Glutamatergic neuron (in vitro differentiated cells): Measurements from ENCODE around the gene UQCRQ. TPM values are rescaled to one million over a fixed set of nuclear protein-coding genes. Genes with fewer than 3 reads are reported as not detected.
A peak's percentile ranks its signal among the peaks of the same experiment; 100 is the strongest.

Experiments
- DNase-seq: peaks from one replicate; pipeline ENCODE4 v3.0.0; 2022
- H3K27ac Mint-ChIP-seq: one replicate; pipeline ENCODE4 v1.8.0; 2020; ENCODE audit warnings: mild to moderate bottlenecking, mixed read lengths, inconsistent platforms; ENCODE audit not compliant: unreplicated experiment
- H3K27me3 Mint-ChIP-seq: one replicate; pipeline ENCODE4 v1.8.0; 2020; ENCODE audit warnings: mild to moderate bottlenecking, moderate library complexity, mixed read lengths, inconsistent platforms; ENCODE audit not compliant: unreplicated experiment
- H3K36me3 Mint-ChIP-seq: one replicate; pipeline ENCODE4 v1.8.0; 2020; ENCODE audit warnings: mild to moderate bottlenecking, mixed read lengths, inconsistent platforms; ENCODE audit not compliant: unreplicated experiment
- H3K4me1 Mint-ChIP-seq: one replicate; pipeline ENCODE4 v1.8.0; 2020; ENCODE audit warnings: mild to moderate bottlenecking, low read depth, mixed read lengths, inconsistent platforms; ENCODE audit not compliant: unreplicated experiment
- H3K4me3 Mint-ChIP-seq: one replicate; pipeline ENCODE4 v1.8.0; 2020; ENCODE audit warnings: mild to moderate bottlenecking, mixed read lengths, inconsistent platforms; ENCODE audit not compliant: unreplicated experiment
- H3K9me3 Mint-ChIP-seq: one replicate; pipeline ENCODE4 v1.8.0; 2020; ENCODE audit warnings: mild to moderate bottlenecking, moderate library complexity, mixed read lengths, inconsistent platforms; ENCODE audit not compliant: unreplicated experiment
- total RNA-seq: library from RNA; stranded (reverse); fragmentation: NEBNext Ultra II Directional; extraction: Animal tissue kit (Norgen Biotek cat#: 25700); gene quantifications from one replicate; pipeline ENCODE4 v1.2.1, GENCODE V29; 2021; ENCODE audit not compliant: unreplicated experiment
- TF ChIP-seq, protein P1 (sequence below): fragments of 200-600 bp; sonication (generic); IDR thresholded peaks from one replicate; pipeline ENCODE4 v1.5.0; 2021; ENCODE audit not compliant: partially characterized antibody, unreplicated experiment

UQCRQ gene
- total RNA-seq, 1 donor from 2014 or later = 163 TPM

DNA sequence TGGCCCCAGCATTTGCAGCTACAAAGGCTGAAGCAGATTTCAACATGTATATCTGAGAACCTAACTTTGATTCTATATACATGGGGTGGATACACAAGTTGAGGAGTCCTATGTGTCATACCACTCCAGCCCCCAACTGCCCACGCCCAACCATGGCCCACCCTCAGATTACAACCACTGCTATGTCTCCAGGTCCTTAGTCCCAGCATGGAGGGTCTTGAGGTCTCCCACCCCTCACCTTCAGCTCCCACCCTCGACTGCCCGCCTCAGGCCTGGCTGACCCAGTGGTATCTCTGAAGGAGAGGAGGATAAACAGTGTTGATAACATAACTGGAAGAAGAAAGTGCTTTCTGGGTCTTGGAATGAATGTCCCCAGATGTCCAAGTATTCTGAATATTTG lies 45.1 kb upstream of the UQCRQ start:
- Mint-ChIP-seq H3K27ac (no peak overlapping the region), H3K27me3 (peaks cover 9% of the 10 kb centered on the region), H3K4me3 (no peak overlapping the region), H3K9me3 (peaks cover 2% of the 10 kb centered on the region), H3K36me3 (no peaks in the 10 kb centered on the region), H3K4me1 (no peaks in the 10 kb centered on the region)
- DNase-seq = no peak
- TF ChIP-seq, protein P1, sequence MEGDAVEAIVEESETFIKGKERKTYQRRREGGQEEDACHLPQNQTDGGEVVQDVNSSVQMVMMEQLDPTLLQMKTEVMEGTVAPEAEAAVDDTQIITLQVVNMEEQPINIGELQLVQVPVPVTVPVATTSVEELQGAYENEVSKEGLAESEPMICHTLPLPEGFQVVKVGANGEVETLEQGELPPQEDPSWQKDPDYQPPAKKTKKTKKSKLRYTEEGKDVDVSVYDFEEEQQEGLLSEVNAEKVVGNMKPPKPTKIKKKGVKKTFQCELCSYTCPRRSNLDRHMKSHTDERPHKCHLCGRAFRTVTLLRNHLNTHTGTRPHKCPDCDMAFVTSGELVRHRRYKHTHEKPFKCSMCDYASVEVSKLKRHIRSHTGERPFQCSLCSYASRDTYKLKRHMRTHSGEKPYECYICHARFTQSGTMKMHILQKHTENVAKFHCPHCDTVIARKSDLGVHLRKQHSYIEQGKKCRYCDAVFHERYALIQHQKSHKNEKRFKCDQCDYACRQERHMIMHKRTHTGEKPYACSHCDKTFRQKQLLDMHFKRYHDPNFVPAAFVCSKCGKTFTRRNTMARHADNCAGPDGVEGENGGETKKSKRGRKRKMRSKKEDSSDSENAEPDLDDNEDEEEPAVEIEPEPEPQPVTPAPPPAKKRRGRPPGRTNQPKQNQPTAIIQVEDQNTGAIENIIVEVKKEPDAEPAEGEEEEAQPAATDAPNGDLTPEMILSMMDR = no peak

DNA sequence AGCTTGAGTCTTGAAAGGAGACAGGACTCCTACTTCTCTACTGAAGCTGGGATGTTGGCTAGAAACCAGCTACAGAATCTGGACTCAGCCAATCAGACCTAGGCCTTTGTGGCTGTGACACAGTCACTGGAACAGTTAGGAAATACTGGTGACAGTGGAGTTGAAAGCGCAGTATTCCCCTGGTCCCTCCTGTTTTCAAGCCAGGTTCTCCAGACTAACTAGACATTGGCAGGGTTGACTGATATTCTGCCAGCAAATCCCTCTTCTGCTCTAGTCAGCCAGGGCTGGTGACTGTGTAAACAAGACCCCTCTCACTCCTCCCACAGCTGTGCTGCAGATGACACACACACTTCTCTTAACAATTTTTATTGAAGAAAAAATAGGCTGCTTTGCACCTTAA lies 44.7 kb upstream of the UQCRQ start:
- no peaks in the 10 kb centered on the region for H3K36me3 Mint-ChIP-seq
- H3K4me3 Mint-ChIP-seq = peak overlapping the region; percentile 20
- H3K27ac Mint-ChIP-seq = no peak overlapping the region
- H3K9me3 Mint-ChIP-seq = peaks cover 2% of the 10 kb centered on the region
- TF ChIP-seq, protein P1 = no peak
- H3K4me1 Mint-ChIP-seq = no peaks in the 10 kb centered on the region
- H3K27me3 Mint-ChIP-seq = peaks cover 13% of the 10 kb centered on the region
- no peak for DNase-seq

DNA sequence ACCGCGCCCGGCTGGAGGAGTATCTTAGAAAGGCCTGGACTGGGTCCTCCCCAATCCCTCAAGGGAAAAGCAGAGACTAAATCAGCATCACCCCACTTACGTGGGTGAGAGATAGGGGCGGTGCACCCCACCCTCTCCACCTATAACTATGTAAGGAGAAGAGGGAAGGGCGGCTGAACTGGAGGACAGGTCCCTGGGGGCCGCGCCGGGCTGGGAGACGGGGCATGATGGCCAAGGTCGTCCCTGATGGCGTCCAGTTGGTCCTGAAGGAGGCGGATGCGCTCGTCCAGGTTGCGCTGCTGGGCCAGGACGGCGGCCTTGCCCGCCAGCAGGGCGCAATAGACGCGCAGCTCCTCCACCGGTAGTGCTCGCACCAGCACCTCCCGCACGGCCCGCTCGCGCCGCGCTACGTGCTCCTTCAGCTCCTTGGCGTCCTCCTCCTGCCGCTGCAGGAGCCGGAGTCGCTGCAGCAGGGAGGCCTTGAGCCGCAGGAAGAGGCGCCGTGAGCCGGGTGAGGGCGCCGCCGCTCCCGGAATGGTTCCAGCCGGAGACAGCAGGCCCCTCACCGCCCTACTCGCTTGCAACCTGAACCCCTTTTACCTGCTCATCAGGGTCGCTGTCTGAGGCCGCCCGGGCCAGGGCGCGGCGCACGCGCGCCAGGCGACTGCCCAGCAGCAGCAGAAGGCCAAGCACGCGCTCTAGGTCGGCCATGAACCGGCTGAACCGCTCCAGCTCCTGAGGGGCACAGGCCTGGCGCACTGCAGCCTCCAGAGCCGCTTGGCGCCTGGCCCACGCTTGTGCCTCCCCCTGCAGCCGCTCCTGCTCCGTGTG lies 43.6 kb upstream of the UQCRQ start:
- peaks cover 2% of the 10 kb centered on the region for H3K9me3 Mint-ChIP-seq
- H3K4me3 Mint-ChIP-seq = no peak overlapping the region
- no peak overlapping the region for H3K27ac Mint-ChIP-seq
- peaks cover 24% of the 10 kb centered on the region for H3K27me3 Mint-ChIP-seq
- no peaks in the 10 kb centered on the region for H3K36me3 Mint-ChIP-seq
- DNase-seq = peak; percentile 60
- H3K4me1 Mint-ChIP-seq = no peaks in the 10 kb centered on the region
- TF ChIP-seq, protein P1 = no peak

DNA sequence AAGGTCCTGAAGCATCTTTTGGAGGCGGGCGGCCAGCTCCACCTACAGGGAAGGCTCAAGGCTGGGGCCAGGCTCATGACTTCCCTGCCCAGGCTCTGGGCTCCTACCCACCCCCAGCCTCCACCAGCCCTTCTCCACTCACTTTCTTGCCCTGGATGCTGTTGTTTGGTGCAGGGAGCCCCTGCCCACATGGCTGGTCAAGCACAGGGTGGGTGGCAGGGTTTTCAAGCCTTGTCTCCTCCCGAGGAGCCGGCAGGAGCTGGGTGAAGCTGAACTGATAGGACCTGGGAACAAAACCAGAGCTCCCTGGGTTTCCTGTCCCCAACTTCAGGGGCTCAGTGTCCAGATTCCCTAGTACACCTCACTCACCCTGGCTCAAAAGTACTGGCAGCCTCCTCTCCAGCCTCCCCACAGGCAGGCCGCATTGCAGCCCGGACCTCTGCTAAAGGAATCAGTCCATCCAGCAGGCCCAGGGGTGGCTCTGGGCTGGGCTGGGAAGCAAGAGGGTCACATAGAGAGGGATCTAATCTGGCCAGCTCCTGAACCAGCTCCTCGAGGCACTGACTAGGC lies 42.9 kb upstream of the UQCRQ start:
- Mint-ChIP-seq H3K27ac (no peak overlapping the region), H3K9me3 (peaks cover 2% of the 10 kb centered on the region), H3K27me3 (peaks cover 24% of the 10 kb centered on the region), H3K4me1 (no peaks in the 10 kb centered on the region), H3K36me3 (no peaks in the 10 kb centered on the region), H3K4me3 (no peak overlapping the region)
- TF ChIP-seq, protein P1 = no peak
- no peak for DNase-seq

DNA sequence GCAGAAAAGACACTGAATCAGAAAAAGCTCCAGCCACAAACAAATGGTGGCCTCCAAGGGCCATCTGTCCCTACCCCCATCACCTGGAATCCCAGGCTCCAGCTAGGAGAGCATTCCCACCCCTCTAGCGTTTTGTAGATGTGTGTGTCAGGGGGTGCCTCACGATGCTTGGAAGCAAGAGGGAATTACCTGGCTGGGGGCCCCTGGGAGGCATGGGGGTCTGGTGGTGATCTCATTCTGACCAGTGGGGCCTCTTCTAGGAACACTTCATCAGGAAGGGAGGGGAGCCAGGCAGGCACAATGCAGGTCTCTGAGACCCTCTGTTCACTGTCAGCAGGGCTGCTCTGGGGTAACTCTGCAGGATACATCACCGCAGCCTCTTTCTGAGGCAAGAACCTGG lies 42.0 kb upstream of the UQCRQ start:
- H3K9me3 Mint-ChIP-seq = peaks cover 6% of the 10 kb centered on the region
- no peaks in the 10 kb centered on the region for H3K4me1 Mint-ChIP-seq
- TF ChIP-seq, protein P1 = no peak
- peaks cover 27% of the 10 kb centered on the region for H3K27me3 Mint-ChIP-seq
- H3K4me3 Mint-ChIP-seq = no peak overlapping the region
- no peak for DNase-seq
- no peak overlapping the region for H3K27ac Mint-ChIP-seq
- H3K36me3 Mint-ChIP-seq = no peaks in the 10 kb centered on the region
